HG03460 (cell line): ENCODE results near the gene ZCCHC14.

Source experiments
- ATAC-seq: cut with Tn5 transposase; IDR thresholded peaks from one replicate; pipeline ENCODE4 v1.9.1; 2021; ENCODE audit not compliant: unreplicated experiment

The ZCCHC14 gene

GRCh38 chr16:87458424-87458915 is 34.4 kb downstream of the ZCCHC14 start:
- no peak for ATAC-seq

DNA sequence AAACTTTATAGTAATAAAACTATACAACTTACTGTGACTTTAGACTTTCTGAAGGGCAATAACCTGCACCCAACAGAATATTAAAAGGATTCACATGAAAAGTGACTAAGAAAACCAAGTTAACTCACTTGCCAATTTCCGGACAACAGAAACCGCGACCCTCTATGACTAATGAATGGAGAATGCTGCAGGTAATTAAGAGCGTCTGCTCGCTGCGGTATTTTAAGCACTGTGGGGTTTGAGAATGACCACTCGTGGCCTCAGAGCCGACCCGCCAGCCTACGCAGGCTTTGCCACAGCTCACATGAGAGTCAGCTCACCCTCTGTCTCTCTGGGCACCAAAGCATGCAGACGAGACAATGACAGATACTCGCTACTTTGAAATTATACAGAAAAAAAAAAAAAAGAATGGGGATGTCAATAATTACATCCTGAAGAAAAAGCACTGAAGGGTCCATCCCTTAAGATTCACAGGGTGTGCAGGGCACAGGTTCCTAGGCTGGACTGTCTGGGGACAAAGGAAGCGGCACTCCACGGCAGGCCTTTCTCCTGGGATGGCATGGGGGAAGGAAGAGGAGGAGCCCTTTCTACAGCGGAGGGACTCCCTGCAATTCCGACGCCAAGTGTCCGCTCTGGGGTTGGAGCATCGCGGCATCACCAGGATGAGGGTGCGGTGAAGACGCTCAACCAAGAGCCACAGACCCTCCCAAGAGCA is 35.0 kb downstream of the ZCCHC14 start:
- no peak for ATAC-seq

DNA sequence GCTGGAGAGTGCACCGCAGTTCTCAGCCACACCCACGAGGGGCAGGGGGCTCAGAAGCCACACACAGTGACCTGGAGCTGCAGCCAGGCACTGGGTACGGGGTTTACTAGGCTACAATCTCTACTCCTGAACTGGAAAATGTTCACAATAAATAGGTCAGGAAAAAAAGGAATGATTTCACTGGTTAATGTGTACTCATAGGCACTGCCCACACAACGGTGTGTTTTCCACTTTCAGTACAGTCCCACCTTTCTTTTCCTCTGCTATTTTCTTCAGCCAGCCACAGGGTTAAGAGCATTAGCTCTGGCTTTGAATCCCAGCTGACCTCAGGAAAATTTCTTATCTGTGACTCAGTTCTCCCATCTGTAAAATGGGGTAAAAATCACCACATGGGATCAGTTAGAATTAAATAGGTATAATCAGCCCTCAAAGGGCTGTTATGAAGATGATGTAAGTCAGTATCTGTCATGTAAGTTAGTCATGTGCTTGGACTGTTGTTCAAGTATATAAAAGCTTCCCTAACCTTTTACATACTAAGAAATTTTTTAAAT is 35.7 kb downstream of the ZCCHC14 start:
- no peak for ATAC-seq

- ATAC-seq: no peak
These were observed 38.4 kb downstream of the ZCCHC14 start for GRCh38 chr16:87454391-87454790.

DNA sequence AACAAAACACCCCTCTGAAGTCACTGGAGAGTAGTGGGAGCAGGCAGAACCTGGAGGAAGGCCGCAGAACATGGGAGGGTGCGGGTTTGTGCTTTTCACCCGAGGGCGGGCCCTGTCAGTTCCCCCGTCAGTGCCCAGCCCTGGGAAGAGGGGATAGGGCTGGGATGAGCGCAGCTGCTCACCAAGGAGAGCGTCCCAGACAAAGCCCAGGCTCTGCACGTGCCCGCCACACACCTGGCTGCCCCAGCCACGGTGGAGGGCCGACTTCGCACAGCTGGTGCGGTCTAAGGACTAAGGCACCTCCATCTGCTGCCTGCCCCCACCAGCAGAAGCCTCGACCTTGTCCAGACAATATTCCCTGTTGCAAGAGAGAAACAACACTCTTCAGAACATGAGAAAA is 39.5 kb downstream of the ZCCHC14 start:
- ATAC-seq: no peak

GRCh38 chr16:87451563-87452210 is 41.1 kb downstream of the ZCCHC14 start:
- no peak for ATAC-seq

GRCh38 chr16:87448866-87449265 is 44.0 kb downstream of the ZCCHC14 start:
- ATAC-seq: no peak

- no peak for ATAC-seq
These were observed 45.5 kb downstream of the ZCCHC14 start for GRCh38 chr16:87447323-87447722.

DNA sequence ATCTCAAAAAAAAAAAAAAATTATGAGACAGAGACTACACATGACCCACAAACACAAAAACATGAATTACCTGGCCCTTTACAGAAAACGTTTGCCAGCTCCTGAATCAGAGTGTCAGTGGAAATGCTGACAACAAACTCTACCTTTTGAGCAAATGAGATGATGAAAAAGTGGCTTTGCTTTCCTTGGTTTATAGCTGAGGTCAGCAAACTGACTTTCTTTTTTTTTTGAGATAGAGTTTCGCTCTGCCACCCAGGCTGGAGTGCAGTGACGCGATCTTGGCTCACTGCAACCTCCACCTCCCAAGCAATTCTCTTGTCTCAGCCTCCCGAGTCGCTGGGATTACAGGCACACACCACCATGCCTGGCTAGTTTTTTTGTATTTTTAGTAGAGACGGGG is 46.3 kb downstream of the ZCCHC14 start:
- ATAC-seq: no peak

DNA sequence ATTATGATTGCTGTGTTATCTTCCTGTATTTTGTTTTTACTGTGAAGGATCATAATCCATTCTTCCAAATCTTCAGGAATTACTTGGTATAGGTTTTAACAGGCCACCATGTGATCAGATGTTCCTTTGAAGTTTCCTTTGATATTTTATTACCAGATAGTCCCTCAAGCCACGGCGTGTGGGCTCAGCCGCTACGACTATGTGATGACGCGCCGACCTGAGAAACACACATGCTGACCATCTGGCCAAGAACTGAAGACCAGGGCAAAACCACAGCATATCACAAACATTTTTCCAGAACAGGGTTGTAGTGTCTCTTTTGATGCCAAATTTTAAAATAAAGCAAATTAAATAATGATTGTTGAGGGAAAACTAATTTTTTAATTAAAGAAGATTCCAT is 47.3 kb downstream of the ZCCHC14 start:
- ATAC-seq: no peak

DNA sequence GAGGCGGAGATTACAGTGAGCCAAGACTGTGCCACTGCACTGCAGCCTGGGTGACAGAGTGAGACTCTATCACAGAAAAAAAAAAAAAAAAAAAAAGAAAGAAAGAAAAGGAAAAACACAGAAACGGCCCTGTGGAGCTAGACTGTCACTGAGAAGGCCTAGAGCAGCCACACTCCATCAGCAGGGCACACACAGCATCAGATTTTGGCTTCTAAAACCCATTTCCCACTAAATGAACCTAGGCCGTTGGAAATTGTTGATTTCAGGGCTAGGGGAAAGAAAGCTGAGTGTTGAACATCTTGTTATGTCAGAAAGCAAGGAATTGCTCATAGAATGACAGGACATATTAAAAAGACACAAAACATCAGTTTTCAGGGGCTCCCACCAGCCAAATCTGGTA is 48.9 kb downstream of the ZCCHC14 start:
- no peak for ATAC-seq

DNA sequence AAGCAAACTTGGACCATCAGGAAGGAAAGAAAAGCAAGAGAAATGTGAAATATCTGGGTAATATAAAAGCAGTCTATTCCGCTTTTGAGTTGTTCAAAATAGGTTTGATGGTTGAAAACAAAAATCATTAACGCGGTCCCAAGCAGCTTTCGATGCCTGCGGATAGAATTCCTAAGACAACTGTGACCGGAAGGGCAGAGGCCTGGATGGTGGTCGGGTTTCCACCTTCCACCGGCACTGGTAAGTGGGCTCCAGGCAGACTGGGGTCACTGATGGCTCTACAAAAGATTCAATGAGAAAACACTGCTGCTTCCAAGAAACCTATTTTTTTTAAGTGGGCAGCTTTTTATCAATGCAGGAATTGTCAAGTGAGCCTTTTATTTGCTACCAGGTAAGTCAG is 49.8 kb downstream of the ZCCHC14 start:
- no peak for ATAC-seq

DNA sequence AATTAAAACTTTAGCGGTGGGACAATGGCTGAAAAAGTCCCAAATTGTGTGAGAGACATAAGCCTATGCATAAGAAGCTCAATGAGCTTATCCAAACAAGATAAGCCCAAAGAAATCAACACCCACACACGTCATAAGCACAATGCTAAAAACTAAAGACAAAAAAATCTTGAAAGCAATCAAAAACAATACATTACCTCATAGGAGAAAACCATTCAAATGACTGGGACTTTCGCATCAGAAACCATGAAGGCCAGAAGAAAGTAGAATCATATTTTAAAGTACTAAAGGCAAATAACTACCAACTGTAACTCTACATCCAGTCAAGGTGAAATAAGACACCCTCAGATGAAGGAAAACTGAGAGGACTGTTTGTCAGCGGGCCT is 50.2 kb downstream of the ZCCHC14 start:
- ATAC-seq: no peak

GRCh38 chr16:87441886-87442580 is 50.8 kb downstream of the ZCCHC14 start:
- no peak for ATAC-seq

DNA sequence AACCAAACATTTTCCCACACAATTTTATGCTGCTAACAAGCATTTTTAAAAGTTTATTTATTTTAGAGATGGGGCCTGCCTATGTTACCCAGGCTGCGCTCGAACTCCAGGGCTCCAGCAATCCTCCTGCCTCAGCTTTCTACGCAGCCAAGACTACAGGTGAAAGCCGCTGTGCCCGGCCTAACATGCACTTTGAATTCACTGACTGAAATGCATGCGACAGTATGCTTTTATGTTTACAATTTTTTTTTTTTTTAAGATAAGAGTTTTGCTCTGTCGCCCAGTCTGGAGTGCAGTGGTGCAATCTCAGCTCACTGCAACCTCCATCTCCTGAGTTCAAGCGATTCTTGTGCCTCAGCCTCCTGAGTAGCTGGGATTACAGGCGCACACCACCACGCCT is 52.9 kb downstream of the ZCCHC14 start:
- ATAC-seq: no peak

DNA sequence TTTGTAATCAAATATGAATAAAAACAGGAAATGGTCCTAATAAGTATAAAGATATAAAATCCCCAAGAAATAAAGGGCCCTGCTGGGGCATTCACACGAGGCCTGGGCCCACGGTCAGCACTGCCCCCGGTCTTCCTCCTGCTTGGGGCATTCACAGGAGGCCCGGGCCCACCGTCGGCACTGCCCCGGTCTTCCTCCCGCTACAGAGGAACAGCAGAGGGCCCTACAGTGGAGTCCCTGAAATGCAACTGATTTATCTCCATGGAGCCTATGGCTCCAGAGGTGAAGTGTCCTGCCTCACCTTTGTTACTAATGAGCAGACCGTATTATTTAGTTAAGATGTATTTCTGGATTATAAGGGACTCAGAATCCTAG is 54.2 kb downstream of the ZCCHC14 start:
- ATAC-seq: no peak

- ATAC-seq: no peak
These were observed 54.8 kb downstream of the ZCCHC14 start for GRCh38 chr16:87437911-87438610.

- ATAC-seq: no peak
These were observed 55.5 kb downstream of the ZCCHC14 start for GRCh38 chr16:87437327-87437726.

GRCh38 chr16:87436225-87437172 is 56.3 kb downstream of the ZCCHC14 start:
- ATAC-seq: no peak
